K562 (cell line): ENCODE data around the gene EPHX1. TPM values are rescaled to one million over a fixed set of nuclear protein-coding genes. Genes with fewer than 3 reads are reported as not detected.

ENCODE experiments used
- CBX1 ChIP-seq: sonication (generic); IDR thresholded peaks from 2 replicates; pipeline ENCODE4 v1.6.1; 2016; ENCODE audit warnings: antibody characterized with exemption, low read depth, mild to moderate bottlenecking
- CREB3 ChIP-seq: fragments of 450-650 bp; conservative IDR thresholded peaks from 2 replicates; pipeline ENCODE4 v1.6.1; 2016; ENCODE audit warnings: missing genetic modification characterization, low read depth, mild to moderate bottlenecking, missing compliant biosample characterization, moderate library complexity
- FOXK2 ChIP-seq, 2 experiments: fragments of 450-650 bp; IDR thresholded peaks in 1 of 2; conservative IDR thresholded peaks in 1 of 2; 2 replicates each; pipeline ENCODE4 v1.6.1; 2016; ENCODE audit warnings: low read depth in 2 of 2, mild to moderate bottlenecking in 1 of 2
- GMEB1 ChIP-seq: fragments of 250-450 bp; sonication (Bioruptor Pico); IDR thresholded peaks from 2 replicates; pipeline ENCODE4 v1.4.0; 2020; ENCODE audit warnings: mild to moderate bottlenecking
- KDM5B ChIP-seq: fragments of 200-600 bp; sonication (generic); IDR thresholded peaks from 2 replicates; pipeline ENCODE4 v1.6.1; 2012; ENCODE audit warnings: low read depth, mild to moderate bottlenecking, moderate library complexity, low read length, control low read depth, inconsistent platforms; ENCODE audit not compliant: insufficient replicate concordance
- LCOR ChIP-seq: sonication (generic); formaldehyde crosslinking; IDR thresholded peaks from 2 replicates; pipeline ENCODE4 v1.8.0; 2022; ENCODE audit warnings: mild to moderate bottlenecking, missing genetic modification reagents
- MECOM ChIP-seq: fragments of 250-450 bp; sonication (Bioruptor Pico); IDR thresholded peaks from 2 replicates; pipeline ENCODE4 v1.8.0; 2022; ENCODE audit warnings: inconsistent platforms
- NKRF ChIP-seq: fragments of 450-650 bp; IDR thresholded peaks from 2 replicates; pipeline ENCODE4 v1.6.1; 2016; ENCODE audit warnings: borderline replicate concordance
- RBM22 ChIP-seq: fragments of 200-400 bp; formaldehyde crosslinking; IDR thresholded peaks from 2 replicates; pipeline ENCODE4 v1.6.1; 2018; ENCODE audit warnings: low read length, low read depth; ENCODE audit not compliant: poor library complexity, severe bottlenecking
- TOE1 ChIP-seq, 2 experiments: fragments of 450-650 bp in 1 of 2; sonication (generic) in 1 of 2; formaldehyde crosslinking in 1 of 2; IDR thresholded peaks; 2 replicates each; pipeline versions ENCODE4 v1.7.1 to v1.8.0; 2016 to 2022; ENCODE audit warnings: borderline replicate concordance in 2 of 2, mild to moderate bottlenecking in 2 of 2, antibody characterized with exemption in 1 of 2, inconsistent platforms in 1 of 2, low read depth in 1 of 2, missing genetic modification reagents in 1 of 2, moderate library complexity in 1 of 2
- U2AF2 ChIP-seq: fragments of 200-400 bp; formaldehyde crosslinking; optimal IDR thresholded peaks from 2 replicates; pipeline ENCODE3; 2017; ENCODE audit warnings: low read depth, mild to moderate bottlenecking, low read length
- ZNF133 ChIP-seq: fragments of 250-450 bp; sonication (Bioruptor Pico); IDR thresholded peaks from 2 replicates; pipeline ENCODE4 v1.4.0; 2020; ENCODE audit warnings: mild to moderate bottlenecking
- ZNF197 ChIP-seq: fragments of 200-800 bp; sonication (Bioruptor generic); IDR thresholded peaks from 2 replicates; pipeline ENCODE4 v1.6.1; 2016; ENCODE audit warnings: low read depth, missing genetic modification characterization, missing compliant biosample characterization
- ZNF639 ChIP-seq, 2 experiments: fragments of 200-800 bp in 1 of 2; sonication (Bioruptor generic) in 1 of 2; sonication (generic) in 1 of 2; formaldehyde crosslinking in 1 of 2; IDR thresholded peaks in 1 of 2; conservative IDR thresholded peaks in 1 of 2; 2 replicates each; pipeline versions ENCODE4 v1.5.0 to v1.6.1; 2016 to 2020; ENCODE audit warnings: missing compliant biosample characterization in 1 of 2, missing genetic modification characterization in 1 of 2, missing genetic modification reagents in 1 of 2
- ZNF740 ChIP-seq, 3 experiments: fragments of 200-800 bp in 1 of 3; sonication (Bioruptor generic) in 1 of 3; sonication (generic) in 1 of 3; formaldehyde crosslinking in 1 of 3; IDR thresholded peaks; 2 replicates each; pipeline versions ENCODE4 v1.6.1 to v1.8.0; 2016 to 2022; ENCODE audit warnings: mild to moderate bottlenecking in 2 of 3, missing compliant biosample characterization in 2 of 3, missing genetic modification characterization in 2 of 3, missing genetic modification reagents in 1 of 3
- ZNF766 ChIP-seq: fragments of 200-800 bp; sonication (Bioruptor generic); conservative IDR thresholded peaks from 2 replicates; pipeline ENCODE4 v1.6.1; 2016; ENCODE audit warnings: missing genetic modification characterization, missing compliant biosample characterization
- polyA plus RNA-seq, 8 experiments: library from polyadenylated mRNA; depleted of rRNA in 4 of 8; stranded (reverse) in 5 of 8; unstranded in 3 of 8; fragments of >200 nt; fragmentation: Nextera tagmentation in 2 of 8; fragmentation: Illumina TruSeq in 1 of 8; extraction: Ambion mirVana in 2 of 8; extraction: Trizol in 1 of 8; gene quantifications; 2 replicates each; pipeline versions ENCODE4 v1.2.1 to v1.2.3, GENCODE V29; 2011 to 2014; ENCODE audit warnings: inconsistent platforms in 1 of 8, missing spikeins in 1 of 8
- total RNA-seq, 7 experiments: library from RNA; depleted of rRNA in 6 of 7; stranded (reverse); fragments of >200 nt in 6 of 7; fragmentation: Illumina TruSeq in 2 of 7; extraction: Trizol in 2 of 7; gene quantifications; 2 replicates each; pipeline versions ENCODE4 v1.2.1 to v1.2.3, GENCODE V29; 2011 to 2021; ENCODE audit warnings: low replicate concordance in 1 of 7

The EPHX1 gene
- total and polyA plus RNA-seq, 9 of the 15 experiments (the other 6 are each of a cell fraction or from before 2014, with no cell fraction given): 0.21 to 27.0 (median 6.7) TPM

GRCh38 chr1:225881959-225882693, 72.2 kb downstream of the EPHX1 start, which contains the start of gene TMEM63A (continued):
- no peak; the same call in none of the 2 replicates for TF ChIP-seq NKRF
- no peak for TF ChIP-seq ZNF133 (CRISPR knock-in tag)
- TF ChIP-seq LCOR: peak; percentile 59; the same call in 1 of the 2 replicates
- peak; percentile 61; the same call in 1 of the 2 replicates for TF ChIP-seq CBX1
- no peak for TF ChIP-seq ZNF639 (CRISPR knock-in tag; conservative IDR thresholded peaks at IDR 0.05 in 1 of 2, IDR thresholded peaks at IDR 0.05 in 1 of 2)
- peak; percentile 65; the same call in 1 of the 2 replicates for TF ChIP-seq GMEB1
- TF ChIP-seq ZNF740 (CRISPR knock-in tag; IDR thresholded peaks at IDR 0.05): no peak
- TF ChIP-seq ZNF740 (tag; IDR thresholded peaks at IDR 0.05): no peak
- no peak for TF ChIP-seq CREB3
- TF ChIP-seq FOXK2 (conservative IDR thresholded peaks at IDR 0.05 in 1 of 2, IDR thresholded peaks at IDR 0.05 in 1 of 2; ENCODE audit: low read depth in 2 of 2): no peak
- TF ChIP-seq ZNF766 (CRISPR knock-in tag): no peak
- peak; percentile 65 for TF ChIP-seq RBM22
- TF ChIP-seq KDM5B: peak; percentile 44
- no peak for TF ChIP-seq ZNF197 (CRISPR knock-in tag)
- no peak for TF ChIP-seq MECOM
- TF ChIP-seq TOE1 (IDR thresholded peaks at IDR 0.05; ENCODE audit: borderline replicate concordance): peak; percentile 27
- TF ChIP-seq TOE1 (CRISPR knock-in tag; IDR thresholded peaks at IDR 0.05; ENCODE audit: borderline replicate concordance, low read depth): no peak
- TF ChIP-seq U2AF2: no peak
